GM12878 (cell line): ENCODE data around the gene PREX1. TPM values are rescaled to one million over a fixed set of nuclear protein-coding genes. Genes with fewer than 3 reads are reported as not detected.

Experiments used
- ATAC-seq: fragments of 200-7000 bp; cut with Tn5 transposase; 3 replicates; pipeline ENCODE4 v1.9.1; 2020; ENCODE audit warnings: mild to moderate bottlenecking, moderate library complexity
- BruUV-seq: library from RNA; stranded (reverse); fragments of 400-500 nt; replicated peaks from 2 replicates; lab custom pipeline; 2021; lab: Mats Ljungman, UMichigan
- CTCF ChIA-PET: fragments of 300-600 bp; sonication (Branson Sonifier 250); formaldehyde crosslinking; extraction: SDS; loops from one replicate; lab custom pipeline; 2021; ENCODE audit warnings: inconsistent platforms; lab: Yijun Ruan, JAX
- POLR2A ChIA-PET: fragments of 350-600 bp; formaldehyde crosslinking; extraction: SDS; loops from one replicate; lab custom pipeline; 2021; ENCODE audit warnings: inconsistent platforms; lab: Charles Lee
- RAD21 ChIA-PET: fragments of 300-600 bp; sonication (Branson Sonifier 250); formaldehyde crosslinking; loops from one replicate; lab custom pipeline; 2023; ENCODE audit warnings: antibody characterized with exemption; ENCODE audit not compliant: unreplicated experiment; lab: Charles Lee
- SMC1A ChIA-PET: fragments of 300-600 bp; sonication (Branson Sonifier 250); formaldehyde crosslinking; loops from one replicate; lab custom pipeline; 2023; ENCODE audit not compliant: unreplicated experiment, uncharacterized antibody; lab: Charles Lee
- DNase-seq: peaks from one replicate; pipeline ENCODE4 v3.0.0-alpha.2; 2011; ENCODE audit warnings: low read depth, low spot score
- FAIRE-seq: peaks from 3 replicates; lab custom pipeline; 2011; peaks lifted over from hg19 to GRCh38; lab: Jason Lieb, UNC
- H2AFZ ChIP-seq: 2 replicates; pipeline ENCODE4 v1.6.0; 2011; ENCODE audit warnings: low read depth, low read length, control low read depth; ENCODE audit not compliant: control insufficient read depth
- H3K27ac ChIP-seq: 2 replicates; pipeline ENCODE4 v1.5.1; 2011; ENCODE audit warnings: control low read depth; ENCODE audit not compliant: control insufficient read depth, insufficient read depth
- H3K27me3 ChIP-seq, 2 experiments: replicated peaks in 1 of 2; 2 replicates each; pipeline versions ENCODE4 v1.6.0 to v1.6.1; 2011; ENCODE audit warnings: low read length in 1 of 2; ENCODE audit not compliant: control insufficient read depth in 2 of 2, insufficient read depth in 2 of 2
- H3K36me3 ChIP-seq, 2 experiments: 2 replicates each; pipeline ENCODE4 v1.5.1; 2011; ENCODE audit warnings: low read length in 1 of 2; ENCODE audit not compliant: control insufficient read depth in 2 of 2, insufficient read depth in 2 of 2
- H3K4me1 ChIP-seq: 2 replicates; pipeline ENCODE4 v1.6.1; 2011; ENCODE audit warnings: mild to moderate bottlenecking, low read length, moderate library complexity, mixed read lengths; ENCODE audit not compliant: control insufficient read depth, insufficient read depth
- H3K4me2 ChIP-seq: 2 replicates; pipeline ENCODE4 v1.6.0; 2011; ENCODE audit warnings: control low read depth; ENCODE audit not compliant: control insufficient read depth, insufficient read depth
- H3K4me3 ChIP-seq: fragments of 200-600 bp; sonication (generic); 2 replicates; pipeline ENCODE4 v1.5.1; 2016
- H3K79me2 ChIP-seq: 2 replicates; pipeline ENCODE4 v1.6.0; 2011; ENCODE audit warnings: low read length; ENCODE audit not compliant: control insufficient read depth, insufficient read depth
- H3K9ac ChIP-seq: 2 replicates; pipeline ENCODE4 v1.8.0; 2011; ENCODE audit warnings: low read length, control low read depth, mixed read lengths; ENCODE audit not compliant: control insufficient read depth, insufficient read depth
- H3K9me3 ChIP-seq: replicated peaks from 3 replicates; pipeline ENCODE4 v1.5.1; 2011; ENCODE audit warnings: mild to moderate bottlenecking, low read length; ENCODE audit not compliant: control insufficient read depth, insufficient read depth
- H4K20me1 ChIP-seq: 2 replicates; pipeline ENCODE4 v1.6.0; 2011; ENCODE audit not compliant: control insufficient read depth, insufficient read depth
- CBFB ChIP-seq: IDR thresholded peaks from 2 replicates; pipeline ENCODE4 v1.6.1; 2016; ENCODE audit warnings: antibody characterized with exemption, low read depth
- CHD4 ChIP-seq: fragments of 200-600 bp; sonication (generic); IDR thresholded peaks from 2 replicates; pipeline ENCODE4 v1.6.1; 2016; ENCODE audit warnings: mild to moderate bottlenecking
- MLLT1 ChIP-seq: fragments of 450-650 bp; IDR thresholded peaks from 2 replicates; pipeline ENCODE4 v1.6.1; 2016; ENCODE audit warnings: mild to moderate bottlenecking
- MTA2 ChIP-seq: fragments of 450-650 bp; IDR thresholded peaks from 2 replicates; pipeline ENCODE4 v1.6.1; 2016; ENCODE audit warnings: low read depth, mild to moderate bottlenecking, moderate library complexity
- SRF ChIP-seq, 2 experiments: IDR thresholded peaks; 2 replicates each; pipeline ENCODE4 v1.6.1; 2011; ENCODE audit warnings: low read depth in 2 of 2, low read length in 2 of 2, mild to moderate bottlenecking in 1 of 2, moderate library complexity in 1 of 2
- ZBTB11 ChIP-seq: fragments of 450-650 bp; formaldehyde crosslinking; IDR thresholded peaks from 2 replicates; pipeline ENCODE4 v1.5.0; 2022; ENCODE audit warnings: mild to moderate bottlenecking, missing genetic modification characterization
- ZNF622 ChIP-seq: fragments of 450-650 bp; IDR thresholded peaks from 2 replicates; pipeline ENCODE4 v1.6.1; 2017; ENCODE audit warnings: mild to moderate bottlenecking, inconsistent platforms
- WGBS: methylation state at CpG from one replicate; pipeline ENCODE4 v1.1.6; 2016; ENCODE audit warnings: low lambda C conversion rate; ENCODE audit not compliant: insufficient replicate concordance, insufficient coverage; ENCODE audit errors: missing lambda C conversion rate; 5-methylcytosine and 5-hydroxymethylcytosine counted together
- in situ Hi-C: fragments of 300-500 bp; cut with MboI; formaldehyde crosslinking; loops from 9 replicates; pipeline ENCODE4 v1.14.3; 2018; ENCODE audit warnings: mixed read lengths
- intact Hi-C: fragments of 100-400 bp; cut with micrococcal nuclease; formaldehyde crosslinking; loops from one replicate; pipeline ENCODE4 v1.14.2; 2022; ENCODE audit not compliant: unreplicated experiment
- polyA plus RNA-seq, 11 experiments: library from polyadenylated mRNA; depleted of rRNA in 4 of 11; unstranded in 6 of 11; stranded (reverse) in 5 of 11; fragments of >200 nt; fragmentation: Nextera tagmentation in 4 of 11; fragmentation: Illumina TruSeq in 1 of 11; extraction: Ambion mirVana in 4 of 11; extraction: Trizol in 1 of 11; gene quantifications; 1 replicate in 1 of 11; 2 replicates in 10 of 11; pipeline versions ENCODE4 v1.2.1 to v1.2.3, GENCODE V29; 2011 to 2016; ENCODE audit warnings: inconsistent platforms in 2 of 11, missing spikeins in 2 of 11, low read depth in 1 of 11
- total RNA-seq, 4 experiments: library from RNA; depleted of rRNA in 3 of 4; stranded (reverse); fragments of >200 nt in 3 of 4; fragmentation: Illumina TruSeq in 1 of 4; extraction: Trizol in 1 of 4; gene quantifications; 2 replicates each; pipeline versions ENCODE4 v1.2.1 to v1.2.3, GENCODE V29; 2013 to 2021

Gene PREX1
- total and polyA plus RNA-seq, 10 of the 15 experiments (the other 5 are each of a cell fraction or from before 2014, with no cell fraction given), result 2.6 to 114 (median 38.9) TPM

GRCh38 chr20:48752963-48753362 is 74.8 kb downstream of the PREX1 start:
- 52% methylated on average over 6 of the region's 6 CpGs for WGBS
- ATAC-seq (no peak), FAIRE-seq (no peak), DNase-seq (no peak)
- SMC1A ChIA-PET, result interaction anchor here (0.6 to 1.6 kb wide), 7 partner anchors 11 to 152 kb away, joined by 3 to 7 read pairs (median 3); no protein-coding TSS in a partner anchor
- CTCF ChIA-PET, result interaction anchor here (1.6 to 2.1 kb wide), 2 partner anchors 35 to 96 kb away, joined by 4 to 5 read pairs; no protein-coding TSS in a partner anchor
- in situ Hi-C loops (no loop called here), intact Hi-C loops (no loop called here)
- Histone ChIP-seq H3K9me3 (peaks cover 16% of the 10 kb centered on the region), H3K4me3 (no peak overlapping the region), H4K20me1 (no peaks in the 10 kb centered on the region), H3K4me1 (peaks cover 43% of the 10 kb centered on the region), H2AFZ (no peak overlapping the region), H3K36me3 (peaks cover 3 to 28% of the 10 kb centered on the region in 2 experiments; a peak in 3 of 4 replicates), H3K4me2 (no peak overlapping the region), H3K9ac (no peak overlapping the region), H3K27ac (peak overlapping the region; percentile 32; the same call in 1 of the 2 replicates), H3K79me2 (peaks cover 90% of the 10 kb centered on the region), H3K27me3 (no peaks in the 10 kb centered on the region)
- peak; percentile 57; the same call in 1 of the 2 replicates for TF ChIP-seq MLLT1
- TF ChIP-seq CBFB, result no peak
- TF ChIP-seq MTA2, result no peak
- TF ChIP-seq ZNF622, result no peak
- no peak for TF ChIP-seq ZBTB11 (CRISPR knock-in tag)
- no peak for TF ChIP-seq CHD4
- 0 out of 4 replicates have a peak, but pooled peaks of 1 of the 2 experiments have one; percentile 50 for TF ChIP-seq SRF (IDR thresholded peaks at IDR 0.05; ENCODE audit: low read depth in 2 of 2, low read length in 2 of 2)
- RAD21 ChIA-PET, result interaction anchor here (1.1 to 1.3 kb wide), 2 partner anchors 73 to 153 kb away, joined by 3 read pairs; no protein-coding TSS in a partner anchor
- POLR2A ChIA-PET, result interaction anchor here (0.7 kb wide), 1 partner anchor 142 kb away, joined by 3 read pairs; no protein-coding TSS in a partner anchor
- no TSS peak for BruUV-seq
